GM04503 (cell line): ENCODE results near the gene PRDX1.
"Not testable (repeated sequence)": the region's sequence is repeated elsewhere in the genome, so short reads cannot be mapped to it uniquely, and the experiment has no call there.

Source experiments
- DNase-seq: peaks from one replicate; pipeline ENCODE4 v3.0.0-alpha.2; 2012; ENCODE audit warnings: low read depth

PRDX1 gene

GRCh38 chr1:45535988-45536766 is 14.5 kb upstream of the PRDX1 start:
- no peak for DNase-seq

GRCh38 chr1:45531873-45532272 is 10.2 kb upstream of the PRDX1 start:
- no peak for DNase-seq

- DNase-seq = no peak
Observed at GRCh38 chr1:45530632-45531135, 9.0 kb upstream of the PRDX1 start.

GRCh38 chr1:45526135-45526644 is 4.5 kb upstream of the PRDX1 start:
- no peak for DNase-seq

GRCh38 chr1:45523975-45524374 is 2.3 kb upstream of the PRDX1 start:
- not testable (repeated sequence) for DNase-seq

GRCh38 chr1:45523516-45523915 is 1.8 kb upstream of the PRDX1 start:
- not testable (repeated sequence) for DNase-seq

- no peak for DNase-seq
Observed at GRCh38 chr1:45522324-45523104, 830 bp upstream of the PRDX1 start.

GRCh38 chr1:45519774-45520173 is 1.9 kb downstream of the PRDX1 start:
- DNase-seq = not testable (repeated sequence)

- no peak for DNase-seq
Observed at GRCh38 chr1:45518910-45519309, 2.8 kb downstream of the PRDX1 start.

GRCh38 chr1:45518366-45518765 is 3.3 kb downstream of the PRDX1 start:
- DNase-seq = not testable (repeated sequence)

- no peak for DNase-seq
Observed at GRCh38 chr1:45516465-45516864, 5.2 kb downstream of the PRDX1 start.

- DNase-seq = no peak
Observed at GRCh38 chr1:45516036-45516435, 5.6 kb downstream of the PRDX1 start.

- DNase-seq = not testable (repeated sequence)
Observed at GRCh38 chr1:45513532-45514260, 8.0 kb downstream of the PRDX1 start.

- DNase-seq = no peak
Observed at GRCh38 chr1:45512641-45513054, 9.0 kb downstream of the PRDX1 start.

- no peak for DNase-seq
Observed at GRCh38 chr1:45510972-45511527, 10.6 kb downstream of the PRDX1 start.

GRCh38 chr1:45510036-45510971 is 11.4 kb downstream of the PRDX1 start:
- DNase-seq = no peak

- DNase-seq = no peak
Observed at GRCh38 chr1:45508295-45509151, 13.2 kb downstream of the PRDX1 start.

GRCh38 chr1:45507893-45508292 is 13.8 kb downstream of the PRDX1 start:
- DNase-seq = no peak

- DNase-seq = no peak
Observed at GRCh38 chr1:45507195-45507594, 14.5 kb downstream of the PRDX1 start.
